ENCODE results near the gene RHOB.

DNA sequence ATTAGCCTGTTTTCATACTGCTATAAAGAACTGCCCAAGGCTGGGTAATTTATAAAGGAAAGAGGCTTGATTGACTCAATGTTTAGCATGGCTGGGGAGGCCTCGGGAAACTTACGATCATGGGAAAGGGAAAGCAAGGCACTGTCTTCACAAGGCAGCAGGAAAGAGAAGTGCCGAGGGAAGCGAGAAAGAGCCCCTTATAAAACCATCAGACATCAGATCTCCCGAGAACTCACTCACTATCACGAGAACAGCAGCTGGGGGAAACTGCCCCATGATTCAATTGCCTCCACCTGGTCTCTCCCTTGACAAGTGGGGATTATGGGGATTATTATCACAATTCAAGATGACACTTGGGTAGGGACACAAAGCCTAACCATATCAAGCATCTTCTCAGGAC is 23.3 kb downstream of the RHOB start:
- TF ChIP-seq, protein P1, sequence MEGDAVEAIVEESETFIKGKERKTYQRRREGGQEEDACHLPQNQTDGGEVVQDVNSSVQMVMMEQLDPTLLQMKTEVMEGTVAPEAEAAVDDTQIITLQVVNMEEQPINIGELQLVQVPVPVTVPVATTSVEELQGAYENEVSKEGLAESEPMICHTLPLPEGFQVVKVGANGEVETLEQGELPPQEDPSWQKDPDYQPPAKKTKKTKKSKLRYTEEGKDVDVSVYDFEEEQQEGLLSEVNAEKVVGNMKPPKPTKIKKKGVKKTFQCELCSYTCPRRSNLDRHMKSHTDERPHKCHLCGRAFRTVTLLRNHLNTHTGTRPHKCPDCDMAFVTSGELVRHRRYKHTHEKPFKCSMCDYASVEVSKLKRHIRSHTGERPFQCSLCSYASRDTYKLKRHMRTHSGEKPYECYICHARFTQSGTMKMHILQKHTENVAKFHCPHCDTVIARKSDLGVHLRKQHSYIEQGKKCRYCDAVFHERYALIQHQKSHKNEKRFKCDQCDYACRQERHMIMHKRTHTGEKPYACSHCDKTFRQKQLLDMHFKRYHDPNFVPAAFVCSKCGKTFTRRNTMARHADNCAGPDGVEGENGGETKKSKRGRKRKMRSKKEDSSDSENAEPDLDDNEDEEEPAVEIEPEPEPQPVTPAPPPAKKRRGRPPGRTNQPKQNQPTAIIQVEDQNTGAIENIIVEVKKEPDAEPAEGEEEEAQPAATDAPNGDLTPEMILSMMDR (IDR thresholded peaks at IDR 0.05) = no peak
- TF ChIP-seq POLR2A (IDR thresholded peaks at IDR 0.05) = no peak
